Endothelial cell (in vitro differentiated cells): ENCODE measurements around the gene PDLIM7. TPM values are rescaled to one million over a fixed set of nuclear protein-coding genes. Genes with fewer than 3 reads are reported as not detected.

Source experiments
- DNase-seq: peaks from one replicate; pipeline ENCODE4 v3.0.0; 2021; ENCODE audit warnings: low spot score
- H3K27ac Mint-ChIP-seq: one replicate; pipeline ENCODE4 v1.8.0; 2021; ENCODE audit warnings: mixed read lengths, inconsistent platforms; ENCODE audit not compliant: unreplicated experiment
- H3K27me3 Mint-ChIP-seq: one replicate; pipeline ENCODE4 v1.8.0; 2021; ENCODE audit warnings: mild to moderate bottlenecking, moderate library complexity, mixed read lengths, inconsistent platforms; ENCODE audit not compliant: unreplicated experiment
- H3K36me3 Mint-ChIP-seq: one replicate; pipeline ENCODE4 v1.8.0; 2021; ENCODE audit warnings: mild to moderate bottlenecking, low read depth, mixed read lengths, inconsistent platforms; ENCODE audit not compliant: unreplicated experiment
- H3K4me1 Mint-ChIP-seq: one replicate; pipeline ENCODE4 v1.8.0; 2021; ENCODE audit warnings: mild to moderate bottlenecking, mixed read lengths, inconsistent platforms; ENCODE audit not compliant: unreplicated experiment
- H3K4me3 Mint-ChIP-seq: one replicate; pipeline ENCODE4 v1.8.0; 2021; ENCODE audit warnings: mild to moderate bottlenecking, mixed read lengths, inconsistent platforms; ENCODE audit not compliant: unreplicated experiment
- H3K9me3 Mint-ChIP-seq: one replicate; pipeline ENCODE4 v1.8.0; 2021; ENCODE audit warnings: mixed read lengths, inconsistent platforms; ENCODE audit not compliant: unreplicated experiment
- total RNA-seq: library from RNA; stranded (reverse); fragmentation: NEBNext Ultra II Directional; extraction: Animal tissue kit (Norgen Biotek cat#: 25700); gene quantifications from one replicate; pipeline ENCODE4 v1.2.1, GENCODE V29; 2021; ENCODE audit not compliant: unreplicated experiment
- TF ChIP-seq, protein P1 (sequence below): fragments of 200-600 bp; sonication (generic); IDR thresholded peaks from one replicate; pipeline ENCODE4 v1.5.0; 2021; ENCODE audit warnings: antibody characterized with exemption; ENCODE audit not compliant: unreplicated experiment

Gene PDLIM7
- total RNA-seq, 1 donor from 2014 or later = 238 TPM

DNA sequence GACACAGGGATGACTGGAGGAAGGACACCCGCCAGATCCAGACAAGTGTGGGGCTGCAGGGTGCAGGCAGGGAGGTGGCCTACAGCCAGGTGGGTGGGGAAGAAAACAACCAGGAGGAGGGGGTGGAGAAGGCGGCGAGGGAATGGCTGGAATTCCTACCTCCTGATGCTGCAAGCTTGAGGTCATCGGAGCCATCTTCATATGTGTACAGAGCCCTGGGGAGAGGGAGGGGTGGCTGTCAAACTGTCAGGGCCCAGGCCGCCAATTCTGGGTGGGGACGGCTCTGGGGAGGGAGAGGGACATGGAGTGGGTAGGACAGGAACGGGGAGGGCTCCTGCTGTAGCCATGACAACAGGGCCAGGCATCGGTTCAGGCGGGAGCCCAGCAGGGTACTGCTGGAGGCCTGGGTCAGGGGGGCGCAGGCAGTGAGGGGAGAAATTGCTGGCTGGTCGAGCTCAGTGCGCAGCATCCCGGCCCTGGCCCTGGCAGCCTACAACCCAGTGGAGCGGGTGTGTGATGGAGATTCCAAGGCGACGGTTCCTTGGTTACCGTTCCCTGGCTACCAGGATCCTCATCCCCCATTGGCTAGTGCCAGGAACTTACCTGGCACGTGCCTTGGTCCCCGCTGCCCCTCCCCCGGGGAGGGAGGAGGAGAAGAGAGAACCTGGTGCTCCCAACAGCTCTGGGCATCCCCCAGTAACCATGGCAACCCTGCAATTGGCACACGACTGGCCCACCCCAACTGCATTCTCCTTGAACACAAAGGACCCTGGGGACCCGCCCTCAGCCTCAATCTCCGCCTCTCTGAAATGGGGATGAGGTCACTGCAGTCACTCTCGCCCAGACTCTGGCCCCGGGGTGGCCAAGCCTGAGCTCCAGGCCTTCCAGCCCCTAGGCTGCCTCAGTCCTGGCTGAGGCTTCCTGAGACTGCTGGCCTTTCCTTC, 28.4 kb downstream of the PDLIM7 start:
- Mint-ChIP-seq H3K4me1 (peaks cover 25% of the 10 kb centered on the region), H3K27ac (no peak overlapping the region), H3K4me3 (peak overlapping the region; percentile 31), H3K9me3 (no peaks in the 10 kb centered on the region), H3K27me3 (peaks cover 28% of the 10 kb centered on the region), H3K36me3 (peaks cover 41% of the 10 kb centered on the region)
- TF ChIP-seq, protein P1, sequence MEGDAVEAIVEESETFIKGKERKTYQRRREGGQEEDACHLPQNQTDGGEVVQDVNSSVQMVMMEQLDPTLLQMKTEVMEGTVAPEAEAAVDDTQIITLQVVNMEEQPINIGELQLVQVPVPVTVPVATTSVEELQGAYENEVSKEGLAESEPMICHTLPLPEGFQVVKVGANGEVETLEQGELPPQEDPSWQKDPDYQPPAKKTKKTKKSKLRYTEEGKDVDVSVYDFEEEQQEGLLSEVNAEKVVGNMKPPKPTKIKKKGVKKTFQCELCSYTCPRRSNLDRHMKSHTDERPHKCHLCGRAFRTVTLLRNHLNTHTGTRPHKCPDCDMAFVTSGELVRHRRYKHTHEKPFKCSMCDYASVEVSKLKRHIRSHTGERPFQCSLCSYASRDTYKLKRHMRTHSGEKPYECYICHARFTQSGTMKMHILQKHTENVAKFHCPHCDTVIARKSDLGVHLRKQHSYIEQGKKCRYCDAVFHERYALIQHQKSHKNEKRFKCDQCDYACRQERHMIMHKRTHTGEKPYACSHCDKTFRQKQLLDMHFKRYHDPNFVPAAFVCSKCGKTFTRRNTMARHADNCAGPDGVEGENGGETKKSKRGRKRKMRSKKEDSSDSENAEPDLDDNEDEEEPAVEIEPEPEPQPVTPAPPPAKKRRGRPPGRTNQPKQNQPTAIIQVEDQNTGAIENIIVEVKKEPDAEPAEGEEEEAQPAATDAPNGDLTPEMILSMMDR = no peak
- DNase-seq = no peak

DNA sequence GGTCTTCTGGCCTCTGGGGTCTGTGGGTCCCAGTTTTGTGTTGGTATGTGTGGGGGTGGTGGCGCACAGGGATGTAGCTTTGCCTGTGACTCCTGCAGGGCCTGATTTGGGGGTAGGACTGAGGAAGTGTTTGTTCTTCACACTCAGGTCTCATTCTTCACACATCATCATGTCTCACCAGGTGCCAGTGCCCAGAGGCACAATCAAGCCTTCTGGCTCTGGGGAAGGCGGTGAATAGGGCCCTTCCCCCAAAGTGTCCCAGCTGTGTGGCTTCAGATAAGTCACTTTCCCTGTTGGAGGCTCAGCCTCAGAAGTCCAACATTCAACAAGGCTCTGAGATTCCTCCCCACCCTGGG, 29.1 kb downstream of the PDLIM7 start:
- H3K27ac Mint-ChIP-seq = no peak overlapping the region
- H3K36me3 Mint-ChIP-seq = peaks cover 44% of the 10 kb centered on the region
- peak overlapping the region; percentile 31 for H3K4me3 Mint-ChIP-seq
- no peak for DNase-seq
- peaks cover 29% of the 10 kb centered on the region for H3K27me3 Mint-ChIP-seq
- TF ChIP-seq, protein P1 = no peak
- H3K9me3 Mint-ChIP-seq = no peaks in the 10 kb centered on the region
- peaks cover 28% of the 10 kb centered on the region for H3K4me1 Mint-ChIP-seq

DNA sequence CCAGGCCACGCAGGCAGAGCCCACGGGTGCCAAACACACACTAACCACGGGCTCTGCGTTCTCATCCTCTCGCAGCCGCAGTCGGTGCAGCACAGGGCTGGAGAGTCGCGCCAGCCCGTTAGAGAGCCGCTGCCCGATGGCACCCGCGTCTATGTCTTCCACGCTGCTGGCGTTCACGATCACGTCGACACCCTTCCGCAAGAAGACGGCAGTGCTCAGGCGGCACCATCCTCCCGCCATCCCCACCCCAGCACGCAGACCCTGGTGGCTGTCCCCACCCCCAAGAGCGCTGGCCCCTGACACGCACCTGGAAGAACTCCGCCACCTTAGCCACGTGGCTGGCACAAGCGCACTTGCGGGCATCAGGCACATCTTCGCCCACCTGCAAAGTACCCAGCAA, 30.0 kb downstream of the PDLIM7 start:
- DNase-seq = no peak
- peaks cover 35% of the 10 kb centered on the region for H3K27me3 Mint-ChIP-seq
- H3K36me3 Mint-ChIP-seq = peaks cover 50% of the 10 kb centered on the region
- peak overlapping the region; percentile 47 for H3K4me3 Mint-ChIP-seq
- H3K4me1 Mint-ChIP-seq = peaks cover 36% of the 10 kb centered on the region
- TF ChIP-seq, protein P1 = no peak
- H3K9me3 Mint-ChIP-seq = no peaks in the 10 kb centered on the region
- no peak overlapping the region for H3K27ac Mint-ChIP-seq

DNA sequence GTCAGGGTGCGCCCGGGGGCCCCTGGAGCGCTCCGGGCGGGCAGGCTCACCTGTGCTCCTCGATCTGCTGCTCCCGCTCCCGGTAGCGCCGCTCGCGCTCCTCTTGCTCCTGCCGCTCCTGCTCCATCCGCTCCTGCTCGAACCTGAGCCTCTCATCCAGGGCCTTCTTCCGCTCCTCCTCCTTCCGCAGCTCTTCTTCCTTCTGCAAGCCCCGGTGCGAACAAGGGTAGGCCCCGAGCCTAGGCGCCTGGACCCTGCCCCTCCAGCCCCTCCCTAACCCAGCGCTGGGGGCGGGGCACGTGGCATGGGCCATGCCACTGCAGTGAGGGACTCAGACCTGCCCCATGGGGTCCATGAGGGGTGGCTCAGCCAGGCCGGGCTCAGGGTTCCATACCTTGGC, 30.5 kb downstream of the PDLIM7 start:
- DNase-seq = no peak
- H3K36me3 Mint-ChIP-seq = peaks cover 50% of the 10 kb centered on the region

More for the DNA sequence above, 30.5 kb downstream of the PDLIM7 start:
- Mint-ChIP-seq H3K9me3 (no peaks in the 10 kb centered on the region), H3K4me3 (no peak overlapping the region), H3K27ac (no peak overlapping the region), H3K27me3 (peaks cover 37% of the 10 kb centered on the region), H3K4me1 (peaks cover 42% of the 10 kb centered on the region)
- TF ChIP-seq, protein P1 = no peak
